CD4-positive, CD25-positive, alpha-beta regulatory T cell (primary cell): Measurements from ENCODE around the gene SSX2IP. TPM values are rescaled to one million over a fixed set of nuclear protein-coding genes. Genes with fewer than 3 reads are reported as not detected.

Experiments
- ATAC-seq, 2 donors: fragments of 150-1000 bp; cut with Tn5 transposase; one replicate each; pipeline ENCODE4 v1.10.0; 2021; ENCODE audit warnings: low read depth in 2 of 2, moderate number of reproducible peaks in 2 of 2, moderate library complexity in 1 of 2
- DNase-seq, 3 donors: peaks; one replicate each; pipeline versions ENCODE4 v3.0.0 to v3.0.0-alpha.2; 2012 to 2022; ENCODE audit warnings: mixed read lengths in 1 of 3
- H3K27ac ChIP-seq: one replicate; pipeline ENCODE4 v1.7.0; 2013; ENCODE audit warnings: mild to moderate bottlenecking, low read length; ENCODE audit not compliant: insufficient read depth, poor library complexity, severe bottlenecking
- H3K27me3 ChIP-seq: one replicate; pipeline ENCODE4 v1.7.0; 2013; ENCODE audit warnings: low read length; ENCODE audit not compliant: control insufficient read depth, insufficient read depth
- H3K36me3 ChIP-seq: one replicate; pipeline ENCODE4 v1.7.0; 2013; ENCODE audit warnings: mild to moderate bottlenecking, low read length, moderate library complexity; ENCODE audit not compliant: control insufficient read depth, insufficient read depth
- H3K4me1 ChIP-seq: 2 replicates; pipeline ENCODE4 v1.7.0; 2013; ENCODE audit warnings: mild to moderate bottlenecking, low read length; ENCODE audit not compliant: insufficient read depth, control insufficient read depth, poor library complexity, severe bottlenecking
- H3K4me3 ChIP-seq: one replicate; pipeline ENCODE4 v1.7.0; 2013; ENCODE audit warnings: low read depth, mild to moderate bottlenecking, low read length, moderate library complexity
- H3K9me3 ChIP-seq, 2 experiments: 1 replicate in 1 of 2; 2 replicates in 1 of 2; pipeline ENCODE4 v1.7.0; 2013; ENCODE audit warnings: low read length in 2 of 2, mild to moderate bottlenecking in 1 of 2, moderate library complexity in 1 of 2; ENCODE audit not compliant: control insufficient read depth in 2 of 2
- H3K27ac Mint-ChIP-seq, 3 donors: one replicate each; pipeline ENCODE4 v1.8.0; 2020 to 2022; ENCODE audit warnings: mild to moderate bottlenecking in 3 of 3, mixed read lengths in 3 of 3, moderate library complexity in 2 of 3
- H3K27me3 Mint-ChIP-seq: one replicate; pipeline ENCODE4 v1.8.0; 2022; ENCODE audit warnings: mild to moderate bottlenecking, mixed read lengths
- H3K36me3 Mint-ChIP-seq: one replicate; pipeline ENCODE4 v1.8.0; 2020; ENCODE audit warnings: mixed read lengths
- H3K4me1 Mint-ChIP-seq, 4 donors: one replicate each; pipeline ENCODE4 v1.8.0; 2020 to 2022; ENCODE audit warnings: mixed read lengths in 4 of 4, mild to moderate bottlenecking in 1 of 4
- H3K4me3 Mint-ChIP-seq, 4 donors: one replicate each; pipeline ENCODE4 v1.8.0; 2020 to 2022; ENCODE audit warnings: mild to moderate bottlenecking in 4 of 4, mixed read lengths in 4 of 4, moderate library complexity in 3 of 4
- H3K9me3 Mint-ChIP-seq, 7 donors: one replicate each; pipeline ENCODE4 v1.8.0; 2020 to 2022; ENCODE audit warnings: mixed read lengths in 7 of 7, mild to moderate bottlenecking in 3 of 7, moderate library complexity in 2 of 7
- polyA plus RNA-seq, 4 donors: library from polyadenylated mRNA; unstranded; fragments of 300-500 nt; fragmentation: Illumina TruSeq; gene quantifications; one replicate each; pipeline ENCODE4 v1.2.3, GENCODE V29; 2021
- total RNA-seq: library from RNA; stranded (reverse); gene quantifications from one replicate; pipeline ENCODE4 v1.2.3, GENCODE V29; 2022

SSX2IP gene
- total and polyA plus RNA-seq, 5 donors from 2014 or later, result 1.5 to 9.3 (median 2.9) TPM

GRCh38 chr1:84693785-84694184 lies 3.5 kb upstream of the SSX2IP start:
- H3K27ac ChIP-seq, result peak overlapping the region; percentile 63
- Mint-ChIP-seq H3K4me3 (peak overlapping the region in 2 of 4 donors; percentile 11 to 44), H3K27ac (peak overlapping the region; percentile 16 to 79 (median 62))

DNA sequence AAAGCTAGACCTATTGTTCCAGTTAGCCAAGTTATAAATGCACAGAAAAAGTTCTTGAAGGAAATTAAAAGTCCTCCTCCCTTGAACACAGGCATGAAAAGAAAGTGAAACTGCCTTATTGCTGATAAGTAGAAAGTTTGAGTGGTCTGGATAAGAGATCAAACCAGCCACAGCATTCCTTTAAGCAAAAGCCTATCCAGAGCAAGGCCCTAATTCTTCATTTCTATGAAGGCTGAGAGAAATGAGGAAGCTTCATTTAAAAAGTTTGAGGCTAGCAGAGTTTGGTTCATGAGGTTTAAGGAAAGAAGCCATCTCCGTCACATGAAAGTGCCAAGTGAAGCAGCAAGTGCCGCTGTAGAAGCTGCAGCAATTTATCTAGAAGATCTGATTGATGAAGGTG lies 2.7 kb upstream of the SSX2IP start:
- DNase-seq (peak in 2 of 3 donors; percentile 45 to 75), ATAC-seq (no peak)
- Histone ChIP-seq H3K27ac (peak overlapping the region; percentile 63), H3K27me3 (peaks cover 3% of the 10 kb centered on the region), H3K9me3 (no peaks in the 10 kb centered on the region), H3K4me1 (peaks cover 26% of the 10 kb centered on the region), H3K4me3 (peak overlapping the region; percentile 81), H3K36me3 (no peaks in the 10 kb centered on the region)
- no peaks in the 10 kb centered on the region for H3K36me3 Mint-ChIP-seq
- H3K27ac Mint-ChIP-seq, result peak overlapping the region; percentile 62 to 87 (median 82)
- peaks cover 7 to 37% (median 29%) of the 10 kb centered on the region in 4 donors for H3K4me1 Mint-ChIP-seq
- H3K27me3 Mint-ChIP-seq, result peaks cover 17% of the 10 kb centered on the region
- H3K4me3 Mint-ChIP-seq, result peak overlapping the region; percentile 78 to 87 (median 84)
- H3K9me3 Mint-ChIP-seq, result no peaks in the 10 kb centered on the region

More at GRCh38 chr1:84693785-84694184, 3.5 kb upstream of the SSX2IP start:
- peaks cover 26% of the 10 kb centered on the region for H3K4me1 ChIP-seq
- no peak for DNase-seq
- no peaks in the 10 kb centered on the region for H3K9me3 ChIP-seq
- no peak for ATAC-seq
- Mint-ChIP-seq H3K36me3 (no peaks in the 10 kb centered on the region), H3K4me1 (peaks cover 7 to 34% (median 26%) of the 10 kb centered on the region in 4 donors), H3K9me3 (no peaks in the 10 kb centered on the region), H3K27me3 (peaks cover 17% of the 10 kb centered on the region)
- peaks cover under 1% of the 10 kb centered on the region for H3K27me3 ChIP-seq
- H3K36me3 ChIP-seq, result no peaks in the 10 kb centered on the region
- H3K4me3 ChIP-seq, result no peak overlapping the region

DNA sequence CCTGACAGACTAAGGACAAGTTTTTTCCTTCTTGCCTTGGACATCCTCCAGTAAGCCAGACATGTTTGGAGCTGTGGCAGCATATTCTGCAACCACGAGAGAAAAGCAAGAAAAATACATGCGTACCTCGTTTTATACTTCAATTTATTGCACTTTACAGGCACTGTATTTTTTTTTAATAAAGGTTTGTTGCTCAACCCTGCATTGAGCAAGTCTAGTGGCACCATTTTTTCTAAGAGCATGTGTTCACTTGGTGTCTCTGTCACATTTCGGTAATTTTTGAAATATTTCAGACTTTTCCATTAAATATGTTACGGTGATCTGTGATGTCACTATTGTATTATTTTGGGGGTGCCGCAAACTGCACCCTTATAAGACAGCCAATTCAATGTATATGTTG lies 2.1 kb upstream of the SSX2IP start:
- H3K4me1 ChIP-seq, result peaks cover 26% of the 10 kb centered on the region

GRCh38 chr1:84691122-84691783 lies 992 bp upstream of the SSX2IP start:
- DNase-seq (peak in 1 of 3 donors; percentile 20), ATAC-seq (no peak)
- Histone ChIP-seq H3K27ac (peak overlapping the region; percentile 87), H3K4me1 (peaks cover 26% of the 10 kb centered on the region), H3K27me3 (peaks cover 3% of the 10 kb centered on the region), H3K36me3 (no peaks in the 10 kb centered on the region), H3K9me3 (no peaks in the 10 kb centered on the region), H3K4me3 (peak overlapping the region; percentile 86)
- H3K4me1 Mint-ChIP-seq, result peaks cover 7 to 38% (median 35%) of the 10 kb centered on the region in 4 donors
- peaks cover 0 to 1% (median 0%) of the 10 kb centered on the region in 7 donors for H3K9me3 Mint-ChIP-seq
- peak overlapping the region; percentile 89 to 99 (median 92) for H3K4me3 Mint-ChIP-seq
- peaks cover 8% of the 10 kb centered on the region for H3K27me3 Mint-ChIP-seq
- peak overlapping the region; percentile 88 to 94 (median 90) for H3K27ac Mint-ChIP-seq
- H3K36me3 Mint-ChIP-seq, result no peaks in the 10 kb centered on the region

More for the DNA sequence above, 2.1 kb upstream of the SSX2IP start:
- peak overlapping the region; percentile 78 to 87 (median 84) for H3K4me3 Mint-ChIP-seq
- peak overlapping the region; percentile 62 to 87 (median 82) for H3K27ac Mint-ChIP-seq
- H3K27ac ChIP-seq, result peak overlapping the region; percentile 63
- ATAC-seq (no peak), DNase-seq (no peak)
- H3K36me3 ChIP-seq, result no peaks in the 10 kb centered on the region
- peaks cover 14% of the 10 kb centered on the region for H3K27me3 Mint-ChIP-seq
- H3K27me3 ChIP-seq, result peaks cover 3% of the 10 kb centered on the region
- peaks cover 7 to 37% (median 31%) of the 10 kb centered on the region in 4 donors for H3K4me1 Mint-ChIP-seq
- H3K36me3 Mint-ChIP-seq, result no peaks in the 10 kb centered on the region
- no peaks in the 10 kb centered on the region for H3K9me3 Mint-ChIP-seq
- no peaks in the 10 kb centered on the region for H3K9me3 ChIP-seq
- H3K4me3 ChIP-seq, result peak overlapping the region; percentile 81

- Mint-ChIP-seq H3K36me3 (no peaks in the 10 kb centered on the region), H3K27me3 (peaks cover 8% of the 10 kb centered on the region), H3K9me3 (peaks cover 0 to 1% (median 0%) of the 10 kb centered on the region in 7 donors), H3K27ac (peak overlapping the region; percentile 5 to 90 (median 67)), H3K4me1 (peaks cover 7 to 38% (median 33%) of the 10 kb centered on the region in 4 donors), H3K4me3 (peak overlapping the region; percentile 88 to 91 (median 90))
- no peaks in the 10 kb centered on the region for H3K36me3 ChIP-seq
- ATAC-seq (peak in 1 of 2 donors; percentile 69), DNase-seq (peak in 1 of 3 donors; percentile 52)
- H3K4me3 ChIP-seq, result peak overlapping the region; percentile 75
- H3K27ac ChIP-seq, result peak overlapping the region; percentile 87
- peaks cover 3% of the 10 kb centered on the region for H3K27me3 ChIP-seq
- H3K4me1 ChIP-seq, result peaks cover 26% of the 10 kb centered on the region
- no peaks in the 10 kb centered on the region for H3K9me3 ChIP-seq
Observed at GRCh38 chr1:84689514-84690396, 506 bp downstream of the SSX2IP start.

GRCh38 chr1:84688463-84689061 lies 1.7 kb downstream of the SSX2IP start:
- H3K4me1 Mint-ChIP-seq, result peaks cover 7 to 38% (median 34%) of the 10 kb centered on the region in 4 donors

More at GRCh38 chr1:84688463-84689061, 1.7 kb downstream of the SSX2IP start:
- Mint-ChIP-seq H3K9me3 (peaks cover 0 to 1% (median 0%) of the 10 kb centered on the region in 7 donors), H3K36me3 (no peaks in the 10 kb centered on the region), H3K27ac (peak overlapping the region in 1 of 3 donors; percentile 67), H3K4me3 (peak overlapping the region; percentile 18 to 85 (median 46)), H3K27me3 (peaks cover 8% of the 10 kb centered on the region)
- Histone ChIP-seq H3K27ac (no peak overlapping the region), H3K36me3 (no peaks in the 10 kb centered on the region), H3K27me3 (peaks cover 3% of the 10 kb centered on the region), H3K4me3 (peak overlapping the region; percentile 75), H3K9me3 (no peaks in the 10 kb centered on the region), H3K4me1 (peaks cover 26% of the 10 kb centered on the region)
- ATAC-seq (no peak), DNase-seq (no peak)
